ENCODE measurements around the gene NKTR.

The NKTR gene

DNA sequence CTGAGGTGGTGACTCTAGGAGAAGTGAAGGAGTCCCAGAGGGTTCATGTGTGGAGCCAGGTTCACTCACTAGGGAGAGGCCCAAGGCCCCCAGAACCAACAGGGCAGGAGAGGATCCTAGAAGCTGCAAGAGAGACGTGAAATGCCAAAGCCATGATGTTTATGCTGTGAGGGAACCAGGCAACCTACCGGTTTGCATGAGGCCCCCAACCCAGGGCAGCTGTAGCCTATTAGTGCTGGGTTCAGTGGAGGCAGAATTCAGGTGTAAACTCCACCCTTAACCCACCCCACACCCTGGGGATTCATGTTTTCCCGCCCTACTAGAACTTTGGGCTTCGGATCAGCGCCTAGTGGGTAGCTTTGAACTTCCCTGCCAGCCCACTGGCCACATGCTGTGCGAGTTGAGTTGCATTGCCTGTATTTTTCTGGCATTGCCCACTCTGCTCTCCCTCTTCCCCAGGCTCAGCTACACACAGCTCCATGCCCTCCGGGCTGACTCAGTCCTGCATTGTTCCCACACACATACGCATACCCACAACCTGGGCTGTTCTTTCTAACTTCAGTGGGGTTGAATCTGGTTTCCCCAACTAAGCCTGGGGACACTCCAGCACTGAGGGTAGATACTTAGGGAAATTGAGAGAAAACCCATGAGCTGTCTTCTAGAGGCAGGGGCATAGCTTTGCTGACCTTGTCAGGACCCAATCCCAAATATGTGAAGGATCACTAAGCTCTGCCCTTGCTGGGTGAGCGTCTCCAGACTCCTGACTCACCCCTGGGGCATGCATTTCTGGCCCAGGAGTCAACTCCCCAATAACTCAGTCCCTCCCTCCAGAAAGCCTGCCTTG is 51.0 kb downstream of the NKTR start:
- no peak for DNase-seq

DNA sequence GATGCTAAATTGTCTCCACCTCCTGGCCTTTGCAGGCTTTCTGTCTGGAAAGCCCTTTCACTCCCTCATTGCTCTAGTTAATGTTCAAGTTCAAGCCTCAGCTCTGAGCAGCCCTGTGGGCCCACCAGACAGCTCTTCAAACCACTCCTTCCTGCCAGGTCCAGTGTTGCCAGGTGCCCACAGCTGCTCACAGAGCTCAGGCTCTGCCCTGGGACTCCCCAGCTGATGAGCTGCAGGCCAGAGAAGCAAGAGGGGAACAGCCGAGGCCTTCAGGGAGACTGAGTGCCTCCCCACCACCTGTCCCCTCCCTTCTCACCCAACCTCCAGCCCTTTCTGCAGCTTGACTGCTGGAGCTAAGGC is 51.7 kb downstream of the NKTR start:
- no peak for DNase-seq

DNA sequence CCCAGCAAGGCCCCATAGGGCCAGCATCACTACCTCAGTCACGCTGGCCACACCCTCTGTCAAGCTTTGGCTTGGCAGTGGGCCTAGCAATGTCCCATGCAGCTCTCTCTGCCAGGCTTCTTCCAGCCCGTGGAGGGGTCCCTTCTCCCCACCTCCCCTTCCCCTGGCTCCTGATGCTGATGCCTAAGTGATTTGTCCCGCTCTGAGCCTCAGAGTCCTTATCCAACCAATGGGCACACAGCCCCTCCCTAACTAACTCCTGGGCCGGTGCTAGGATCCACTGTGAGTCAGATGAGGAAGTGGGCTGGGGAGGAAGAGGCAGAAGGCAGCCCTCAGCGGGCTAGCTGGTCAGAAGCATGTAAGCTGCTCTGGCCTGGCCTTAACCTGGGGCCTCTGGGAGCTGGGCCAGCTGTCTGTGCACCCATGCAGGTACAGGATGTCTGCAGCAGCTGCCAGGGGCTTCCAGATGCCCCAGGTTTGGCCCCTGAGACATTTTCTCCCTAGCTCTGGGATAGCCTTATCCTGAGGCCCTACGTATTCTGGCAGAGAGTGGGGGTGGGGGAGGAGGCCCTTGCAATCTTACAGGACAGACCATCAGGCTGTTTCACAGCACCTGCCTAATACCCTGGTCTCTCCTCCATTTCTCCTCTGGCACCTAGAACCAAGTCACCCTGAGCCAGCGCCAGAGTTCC is 52.3 kb downstream of the NKTR start:
- DNase-seq = no peak

DNA sequence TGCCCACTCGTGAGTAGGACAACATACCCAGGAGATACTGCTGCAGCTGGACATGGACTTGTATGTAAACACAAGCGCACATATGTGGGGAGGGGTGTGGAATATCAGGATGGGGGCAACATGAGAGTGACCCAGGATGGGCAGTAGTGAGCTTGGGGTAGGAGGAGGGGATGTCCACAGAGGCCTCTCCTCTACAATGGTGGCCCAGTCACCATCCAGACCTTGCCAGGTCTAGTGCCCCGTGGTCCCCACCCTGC is 52.7 kb downstream of the NKTR start:
- no peak for DNase-seq

DNA sequence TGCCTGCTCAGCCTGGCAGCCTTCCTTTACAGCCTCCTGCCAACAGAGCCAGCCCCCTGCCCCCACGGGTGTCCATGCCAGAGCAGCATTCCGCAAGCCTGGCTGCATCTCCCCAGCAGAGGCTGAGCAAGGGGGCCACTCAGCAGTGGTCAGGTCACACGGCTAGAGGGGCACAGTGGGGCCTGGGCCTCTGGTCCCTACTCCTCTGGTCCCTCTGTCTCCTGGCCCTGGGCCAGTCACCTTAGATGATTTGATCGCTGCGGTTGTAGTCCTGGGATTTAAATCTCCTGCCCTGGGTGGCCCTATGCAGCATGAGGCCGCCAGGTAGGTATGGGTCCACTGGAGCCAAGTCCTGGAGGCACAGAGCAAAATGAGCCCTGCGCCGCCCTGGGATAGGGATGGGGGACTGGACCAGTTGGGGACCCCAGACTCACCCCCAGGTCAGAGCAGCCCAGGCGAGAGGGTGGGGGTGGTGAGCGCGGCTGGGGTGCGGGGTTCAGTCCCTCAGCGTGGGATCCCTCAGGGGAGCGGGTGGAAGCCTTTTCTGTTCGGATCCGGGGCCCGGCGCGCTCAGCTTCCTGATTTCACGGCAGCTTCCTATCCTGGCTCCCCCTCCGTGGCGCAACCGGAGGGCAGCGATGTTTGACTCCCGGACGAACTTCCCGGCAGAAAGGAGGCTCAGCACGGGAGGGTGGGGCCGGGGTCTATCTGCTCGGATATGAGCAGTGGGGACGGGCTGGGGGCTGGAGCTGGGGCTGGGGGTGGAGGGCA is 53.3 kb downstream of the NKTR start, which contains the start of gene ZBTB47:
Gene ZBTB47, plus strand, starts transcription at position 138 of the 771 bp plus-strand sequence. CDS start 4,659 bp downstream, outside the sequence.
- peak; percentile 2 for DNase-seq

DNA sequence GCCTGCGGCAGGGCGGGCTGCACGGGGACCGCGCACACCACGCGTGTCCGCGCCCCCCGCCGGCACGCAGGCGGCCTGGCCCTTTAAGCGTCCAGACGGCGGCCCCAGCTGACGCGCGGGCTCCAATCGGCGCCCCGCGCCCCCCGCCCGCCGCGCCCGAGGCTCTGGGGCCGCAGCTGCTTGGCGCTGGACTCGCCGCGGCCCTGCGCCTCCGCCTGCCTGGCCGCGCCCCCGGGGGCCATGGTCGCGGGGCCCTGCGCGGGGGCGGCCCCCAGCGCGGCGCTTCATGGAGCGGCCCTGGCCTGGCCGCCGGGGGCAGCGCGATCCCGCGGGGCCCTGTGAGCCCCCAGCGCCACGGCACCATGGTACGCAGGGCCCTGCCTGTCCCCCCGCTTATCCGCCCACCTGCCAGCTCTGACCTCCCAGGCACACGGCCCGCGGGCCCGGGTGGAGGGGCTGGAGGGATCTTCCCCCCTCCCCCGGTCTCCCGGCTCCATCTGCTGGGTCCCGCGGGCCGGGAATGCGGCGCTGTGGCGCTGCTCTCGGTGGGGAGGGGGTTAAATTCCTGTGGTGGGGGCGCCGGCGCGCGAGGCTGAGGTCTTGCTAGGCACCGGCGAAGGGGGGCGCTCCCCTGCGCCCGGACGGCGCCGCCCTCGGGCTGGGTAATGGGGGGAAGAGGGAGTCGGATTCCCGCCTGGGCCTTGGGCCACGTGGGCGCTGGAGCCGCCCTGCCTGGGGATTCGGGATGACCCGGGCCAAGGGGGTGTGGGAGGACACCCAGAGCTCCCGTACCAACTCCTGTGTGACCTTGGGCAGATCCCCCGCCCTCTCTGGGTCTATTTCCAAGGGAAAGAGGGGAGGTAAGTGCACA is 54.1 kb downstream of the NKTR start:
- peak; percentile 10 for DNase-seq

DNA sequence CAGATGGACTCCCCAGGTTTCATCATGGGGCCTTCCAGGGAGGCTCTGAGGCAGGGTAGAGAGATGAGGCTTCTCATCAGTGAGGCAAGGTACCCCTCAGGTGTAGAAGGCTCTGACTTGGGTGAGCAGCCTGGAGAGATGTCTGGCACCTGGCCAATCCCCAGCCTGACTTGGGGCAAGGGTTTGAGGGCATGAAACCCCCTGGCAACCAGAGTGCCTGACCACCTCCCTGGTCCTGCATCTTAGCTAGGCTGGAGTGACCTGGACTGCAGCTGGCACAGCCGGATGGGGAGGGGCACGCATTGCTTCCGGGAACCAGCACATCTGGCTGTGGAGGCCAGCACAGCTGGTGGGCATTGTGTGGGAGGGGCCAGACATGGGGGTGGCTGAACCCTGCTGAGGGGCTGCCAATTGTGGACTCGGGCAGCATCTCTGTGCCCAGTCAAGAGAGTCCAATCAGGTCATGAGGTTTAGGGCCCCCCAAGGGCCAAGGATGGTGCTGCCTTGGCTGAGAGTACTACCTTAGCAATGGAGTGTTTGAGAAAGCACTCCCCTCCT is 54.9 kb downstream of the NKTR start:
- DNase-seq = no peak

DNA sequence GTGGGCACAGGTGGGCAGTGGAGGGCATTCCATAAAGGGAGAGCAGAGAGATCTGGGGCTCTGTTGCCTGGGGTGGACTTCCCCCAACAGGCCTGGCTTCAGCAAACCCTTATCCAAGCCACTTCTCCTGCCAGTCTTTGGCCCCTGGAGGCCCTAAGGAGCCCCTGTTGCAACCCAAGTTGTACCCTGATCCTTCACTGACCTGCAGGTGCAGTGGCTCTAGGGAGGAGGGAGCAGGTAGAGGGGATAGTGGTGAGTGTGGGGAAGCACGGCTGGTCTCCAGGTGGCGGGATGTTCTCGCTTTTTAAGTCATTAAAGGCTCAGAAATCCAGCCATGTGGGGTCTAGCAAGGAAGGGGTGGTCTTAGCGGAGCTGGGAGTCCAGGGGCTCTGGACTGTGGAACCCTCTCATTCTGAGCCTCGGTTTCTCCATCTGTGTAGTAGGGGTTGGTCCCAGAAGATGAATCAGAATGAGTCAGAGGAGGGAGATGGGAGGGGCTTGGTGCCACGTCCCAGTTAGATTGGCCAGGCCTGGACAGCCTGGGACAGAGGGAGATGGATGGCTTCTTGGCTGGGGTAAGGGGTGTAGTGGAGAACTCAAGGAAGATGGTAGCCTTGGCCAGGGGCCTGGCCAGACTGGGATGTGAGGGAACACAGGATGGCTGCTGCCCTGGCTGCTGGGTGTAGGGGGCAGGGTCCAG is 55.6 kb downstream of the NKTR start:
- DNase-seq = no peak

DNA sequence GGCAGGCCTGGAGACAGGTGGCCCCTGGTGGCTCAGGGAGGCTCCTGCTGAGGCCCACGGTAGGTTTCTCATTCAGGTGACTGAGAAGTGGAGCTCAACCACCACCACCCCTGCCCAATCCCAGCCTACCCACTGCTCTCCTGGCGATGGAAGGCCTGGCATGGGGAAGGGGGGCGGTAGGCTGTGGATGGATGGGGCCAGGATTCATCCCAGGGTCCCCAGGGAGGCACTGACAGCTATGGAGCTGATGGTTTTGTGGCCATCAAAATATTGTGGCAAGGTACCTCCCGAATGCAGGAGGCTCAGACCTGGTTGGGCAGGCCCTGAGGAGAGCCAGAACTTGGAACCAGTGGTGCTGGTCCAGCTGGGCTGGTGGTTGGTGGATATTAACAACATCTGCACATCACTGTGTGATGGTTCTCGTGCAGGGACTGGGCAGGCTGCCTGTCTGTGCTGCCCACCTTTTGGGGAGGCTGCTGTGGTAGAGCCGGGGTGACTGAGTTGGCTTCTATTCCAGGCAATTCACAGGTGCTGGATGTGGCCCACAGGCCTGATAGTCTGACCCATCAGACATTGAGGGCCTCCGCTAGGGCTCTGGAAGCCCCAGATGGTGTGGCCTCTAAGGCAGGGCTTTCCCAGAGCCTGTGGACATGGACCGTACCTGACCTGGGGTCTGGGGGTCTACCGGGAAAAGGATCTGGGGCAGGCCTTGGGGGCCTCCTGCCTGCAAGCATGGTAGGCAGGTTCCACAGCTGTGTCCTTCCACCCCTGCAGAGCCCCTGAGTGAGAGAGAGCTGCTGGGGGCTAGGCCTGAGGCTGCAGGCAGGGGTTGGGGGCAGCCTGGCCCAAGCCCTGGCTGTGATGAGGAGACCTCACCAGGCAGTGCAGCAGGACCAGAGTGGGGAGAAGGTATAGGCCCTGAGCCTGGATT is 56.5 kb downstream of the NKTR start:
- DNase-seq = no peak

DNA sequence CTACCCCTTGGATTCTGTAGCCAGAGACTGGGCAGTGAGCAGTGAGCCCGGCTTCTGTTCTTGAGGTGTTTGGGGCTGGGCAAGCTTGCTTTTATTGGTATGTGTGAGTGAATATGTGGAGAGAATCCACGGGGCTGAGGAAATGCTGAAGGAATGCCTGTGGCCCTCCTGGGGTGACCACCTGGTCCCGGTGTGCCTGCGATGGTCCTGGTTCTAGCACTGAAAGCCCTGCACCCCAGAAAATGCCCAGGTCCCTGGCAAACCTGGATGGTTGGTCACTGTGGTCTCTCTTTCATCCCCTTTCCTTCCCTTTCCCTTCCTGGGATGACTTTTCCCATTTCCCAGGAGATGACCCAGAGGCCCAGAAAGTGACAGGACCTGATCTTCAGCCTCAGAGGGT is 57.2 kb downstream of the NKTR start:
- no peak for DNase-seq

DNA sequence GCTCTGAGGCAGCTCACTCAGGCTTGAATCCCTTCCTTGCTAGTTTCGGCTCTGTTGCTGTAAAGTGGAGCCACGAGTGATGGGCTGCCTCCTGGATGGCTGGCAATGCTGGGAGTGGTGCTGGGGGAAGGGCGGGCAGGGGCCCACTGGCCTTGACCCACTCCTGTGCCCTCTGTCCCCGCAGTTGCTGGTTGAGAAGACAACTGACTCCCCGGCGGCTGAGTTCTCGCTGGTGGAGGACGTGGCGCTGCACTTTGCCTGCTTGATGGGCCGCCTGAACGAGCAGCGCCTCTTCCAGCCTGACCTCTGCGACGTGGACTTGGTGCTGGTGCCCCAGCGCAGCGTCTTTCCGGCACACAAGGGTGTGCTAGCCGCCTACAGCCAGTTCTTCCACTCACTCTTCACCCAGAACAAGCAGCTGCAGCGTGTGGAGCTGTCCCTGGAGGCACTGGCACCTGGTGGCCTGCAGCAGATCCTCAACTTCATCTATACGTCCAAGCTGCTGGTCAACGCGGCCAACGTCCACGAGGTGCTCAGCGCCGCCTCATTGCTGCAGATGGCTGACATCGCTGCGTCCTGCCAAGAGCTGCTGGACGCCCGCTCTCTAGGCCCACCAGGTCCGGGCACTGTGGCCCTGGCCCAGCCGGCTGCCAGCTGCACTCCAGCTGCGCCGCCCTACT is 57.7 kb downstream of the NKTR start:
- DNase-seq = no peak

DNA sequence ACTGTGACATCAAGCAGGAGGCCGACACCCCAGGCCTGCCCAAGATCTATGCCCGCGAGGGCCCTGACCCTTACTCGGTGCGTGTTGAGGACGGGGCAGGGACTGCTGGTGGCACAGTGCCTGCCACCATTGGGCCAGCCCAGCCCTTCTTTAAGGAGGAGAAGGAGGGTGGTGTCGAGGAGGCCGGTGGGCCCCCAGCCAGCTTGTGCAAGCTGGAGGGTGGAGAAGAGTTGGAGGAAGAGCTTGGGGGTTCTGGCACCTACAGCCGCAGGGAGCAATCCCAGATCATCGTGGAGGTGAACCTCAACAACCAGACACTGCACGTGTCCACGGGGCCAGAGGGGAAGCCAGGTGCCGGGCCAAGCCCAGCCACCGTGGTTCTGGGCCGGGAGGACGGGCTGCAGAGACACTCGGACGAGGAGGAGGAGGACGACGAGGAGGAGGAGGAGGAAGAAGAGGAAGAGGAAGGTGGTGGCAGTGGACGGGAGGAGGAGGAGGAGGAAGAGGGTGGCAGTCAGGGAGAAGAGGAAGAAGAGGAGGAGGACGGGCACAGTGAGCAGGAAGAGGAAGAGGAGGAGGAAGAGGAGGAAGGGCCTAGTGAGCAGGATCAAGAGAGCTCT is 58.4 kb downstream of the NKTR start:
- DNase-seq = no peak

DNA sequence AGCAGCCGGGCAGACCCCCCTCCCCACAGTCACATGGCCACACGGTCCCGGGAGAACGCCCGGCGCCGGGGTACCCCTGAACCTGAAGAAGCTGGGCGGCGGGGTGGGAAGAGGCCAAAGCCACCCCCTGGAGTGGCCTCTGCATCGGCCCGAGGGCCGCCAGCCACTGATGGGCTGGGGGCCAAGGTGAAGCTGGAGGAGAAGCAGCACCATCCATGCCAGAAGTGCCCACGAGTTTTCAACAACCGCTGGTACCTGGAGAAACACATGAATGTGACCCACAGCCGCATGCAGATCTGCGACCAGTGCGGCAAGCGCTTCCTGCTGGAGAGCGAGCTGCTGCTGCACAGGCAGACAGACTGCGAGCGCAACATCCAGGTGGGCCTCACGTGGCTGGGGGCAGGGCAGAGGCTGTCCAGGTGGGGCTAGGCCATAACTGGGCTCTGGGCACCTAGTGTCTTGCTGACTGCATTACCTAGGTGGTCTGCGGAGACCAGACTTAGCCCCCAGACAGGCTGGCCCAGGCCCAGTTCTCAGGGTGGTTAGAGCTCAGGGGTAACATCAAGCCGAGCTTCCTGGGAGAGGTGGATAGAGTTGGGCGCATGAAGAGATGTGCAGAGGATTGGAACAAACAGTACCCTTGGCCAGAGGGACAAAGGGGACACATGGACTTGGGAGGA is 59.1 kb downstream of the NKTR start:
- no peak for DNase-seq

DNA sequence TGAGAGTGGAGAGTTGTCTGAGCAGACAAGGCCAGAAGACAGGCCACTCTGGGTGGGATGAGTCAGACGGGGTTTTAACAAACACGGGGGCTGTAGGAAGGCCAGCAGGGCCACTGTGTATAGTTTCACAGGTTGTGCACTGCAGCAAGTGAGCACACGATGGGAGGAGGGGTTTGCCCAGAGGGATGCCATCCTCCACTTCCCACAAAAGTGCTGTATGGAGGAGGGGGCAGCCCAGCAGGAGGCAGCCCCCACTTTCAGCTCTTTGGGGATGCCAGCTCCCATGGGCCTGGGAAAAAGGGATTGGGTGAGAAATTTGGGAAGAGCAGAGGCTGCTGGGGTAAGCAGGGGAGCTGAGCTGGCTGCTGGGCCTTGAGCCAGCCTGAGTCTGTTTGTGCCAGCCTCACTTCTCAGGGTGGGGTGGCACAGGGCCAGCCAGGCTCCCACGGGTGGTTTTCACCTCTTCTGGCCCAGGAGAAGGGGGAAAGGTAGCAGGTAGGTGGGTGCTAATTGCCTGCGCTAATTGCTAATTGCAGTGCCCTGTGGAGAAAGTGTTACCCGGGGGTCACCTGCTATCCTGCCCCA is 59.7 kb downstream of the NKTR start:
- peak; percentile 46 for DNase-seq

DNA sequence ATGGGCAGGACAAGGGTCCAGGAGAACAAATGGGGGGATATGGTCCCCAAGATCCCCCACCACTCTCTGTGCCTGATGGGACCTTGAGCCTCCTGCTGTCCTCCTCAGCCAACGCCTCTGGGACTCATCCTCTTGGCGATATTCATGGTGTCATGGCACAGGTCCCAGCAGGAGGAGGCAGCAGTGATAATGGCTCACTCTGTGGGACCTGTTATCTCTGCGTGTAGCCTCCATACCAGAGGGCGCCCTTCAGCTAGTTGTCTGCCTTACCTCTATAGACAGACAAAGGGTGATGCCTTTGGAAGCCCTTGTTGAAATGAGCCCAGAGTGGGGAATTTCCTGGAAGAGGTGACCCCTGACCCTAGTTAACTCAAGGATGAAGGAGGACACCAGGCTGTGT is 60.4 kb downstream of the NKTR start:
- DNase-seq = no peak

DNA sequence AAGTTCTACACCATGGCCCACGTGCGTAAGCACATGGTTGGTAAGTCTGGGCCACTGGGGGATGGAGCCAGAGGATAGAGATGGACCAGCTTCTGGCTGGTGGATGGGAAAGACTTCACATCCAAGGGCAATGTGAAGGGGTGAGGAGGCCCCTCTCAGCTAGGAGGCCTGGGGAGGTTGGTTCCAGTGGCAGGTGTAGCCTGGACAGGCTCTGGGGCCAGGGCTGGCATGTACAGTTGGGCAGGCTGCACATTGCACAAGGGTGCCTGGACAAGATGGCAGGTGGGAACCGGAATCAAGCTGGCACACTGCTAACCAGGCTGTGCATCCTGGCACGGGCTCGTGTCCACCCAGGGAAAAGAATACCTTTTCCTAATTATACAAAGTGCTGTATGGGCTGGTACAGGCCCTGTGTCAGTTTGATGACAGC is 61.1 kb downstream of the NKTR start:
- DNase-seq = no peak

DNA sequence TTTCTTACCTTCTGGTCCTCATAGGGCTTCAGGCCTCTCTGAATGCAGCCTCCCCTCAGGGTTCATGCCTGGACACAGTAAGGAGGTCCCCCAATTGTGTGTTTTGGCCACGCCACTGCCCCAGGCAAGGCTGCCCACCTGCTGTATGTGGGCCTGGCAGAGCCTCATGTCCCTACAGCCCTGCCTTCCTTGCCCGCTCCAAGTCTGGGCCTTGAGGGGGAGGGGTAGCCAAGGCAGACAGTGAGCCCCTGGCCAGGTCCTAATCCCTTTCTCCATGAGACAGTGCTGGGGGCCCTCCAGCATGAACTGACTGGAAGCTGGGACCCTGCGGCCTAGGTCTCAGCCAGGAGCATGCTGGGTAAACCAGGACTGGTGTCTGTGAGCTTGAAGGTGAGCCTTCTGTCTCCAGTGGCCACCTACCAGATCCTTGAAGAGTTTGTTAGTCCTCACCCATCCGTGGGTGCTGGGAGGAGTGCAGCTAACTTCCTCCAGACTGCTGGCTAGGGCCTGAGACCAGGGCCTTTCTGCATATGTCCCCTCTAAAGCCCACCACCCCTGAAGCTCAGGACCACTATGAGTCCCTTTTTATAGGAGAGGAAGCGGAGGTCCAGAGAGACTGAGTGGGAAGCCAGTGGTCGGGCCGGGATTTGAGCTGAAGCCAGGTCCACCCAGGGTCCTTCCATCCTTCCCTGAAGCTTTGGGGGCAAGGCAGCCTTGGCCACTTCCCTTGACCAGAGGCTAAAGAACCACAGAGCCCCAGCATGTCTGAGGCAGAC is 61.7 kb downstream of the NKTR start:
- no peak for DNase-seq

Data from NCI-H1105 treated with DMSO at 0.1 percent for 48 hours (cell line).